Neural progenitor cell (in vitro differentiated cells): ENCODE results near the gene NTN3.

Experiments used
- EZH2 ChIP-seq: fragments of 200-600 bp; sonication (generic); IDR thresholded peaks from 2 replicates; pipeline ENCODE4 v1.6.1; 2017; ENCODE audit warnings: antibody characterized with exemption, mild to moderate bottlenecking, moderate library complexity
- TF ChIP-seq, protein P1 (sequence below): fragments of 200-600 bp; sonication (generic); IDR thresholded peaks from 2 replicates; pipeline ENCODE4 v1.5.1; 2017; ENCODE audit warnings: antibody characterized with exemption, mild to moderate bottlenecking

DNA sequence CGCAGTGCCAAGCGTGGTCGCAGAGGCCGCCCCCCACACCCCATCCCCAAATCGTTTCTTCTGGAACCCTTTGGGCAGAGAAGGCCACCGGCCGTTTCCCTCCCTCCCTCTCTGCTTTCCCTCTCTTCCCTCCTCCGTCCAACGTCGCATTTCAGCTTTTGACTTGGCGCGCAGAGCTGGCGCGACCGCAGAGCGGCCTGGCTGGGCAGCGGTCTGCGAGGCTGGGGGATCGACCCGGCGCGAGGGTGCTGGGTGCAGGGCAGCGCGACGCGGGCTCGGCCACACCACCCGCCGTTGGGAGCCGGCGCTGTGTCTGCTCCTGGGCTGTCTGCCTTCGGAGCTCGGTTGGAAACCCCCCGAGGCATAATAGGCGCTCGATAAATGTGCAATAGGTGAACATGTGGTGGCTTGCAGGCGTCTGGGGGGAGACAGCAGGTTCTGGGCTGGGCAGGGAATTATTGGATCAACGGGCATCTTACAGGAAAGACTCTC lies 2.8 kb upstream of the NTN3 start:
- TF ChIP-seq, protein P1, sequence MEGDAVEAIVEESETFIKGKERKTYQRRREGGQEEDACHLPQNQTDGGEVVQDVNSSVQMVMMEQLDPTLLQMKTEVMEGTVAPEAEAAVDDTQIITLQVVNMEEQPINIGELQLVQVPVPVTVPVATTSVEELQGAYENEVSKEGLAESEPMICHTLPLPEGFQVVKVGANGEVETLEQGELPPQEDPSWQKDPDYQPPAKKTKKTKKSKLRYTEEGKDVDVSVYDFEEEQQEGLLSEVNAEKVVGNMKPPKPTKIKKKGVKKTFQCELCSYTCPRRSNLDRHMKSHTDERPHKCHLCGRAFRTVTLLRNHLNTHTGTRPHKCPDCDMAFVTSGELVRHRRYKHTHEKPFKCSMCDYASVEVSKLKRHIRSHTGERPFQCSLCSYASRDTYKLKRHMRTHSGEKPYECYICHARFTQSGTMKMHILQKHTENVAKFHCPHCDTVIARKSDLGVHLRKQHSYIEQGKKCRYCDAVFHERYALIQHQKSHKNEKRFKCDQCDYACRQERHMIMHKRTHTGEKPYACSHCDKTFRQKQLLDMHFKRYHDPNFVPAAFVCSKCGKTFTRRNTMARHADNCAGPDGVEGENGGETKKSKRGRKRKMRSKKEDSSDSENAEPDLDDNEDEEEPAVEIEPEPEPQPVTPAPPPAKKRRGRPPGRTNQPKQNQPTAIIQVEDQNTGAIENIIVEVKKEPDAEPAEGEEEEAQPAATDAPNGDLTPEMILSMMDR = no peak
- TF ChIP-seq EZH2 = no peak
